H1 (cell line): ENCODE results near the gene ELL2. TPM values are rescaled to one million over a fixed set of nuclear protein-coding genes. Genes with fewer than 3 reads are reported as not detected.

Source experiments
- CTCF ChIA-PET: fragments of 300-600 bp; sonication (Branson Sonifier 250); formaldehyde crosslinking; loops from one replicate; lab custom pipeline; 2021; ENCODE audit not compliant: partially characterized antibody; lab: Charles Lee
- POLR2A ChIA-PET: fragments of 300-600 bp; sonication (Branson Sonifier 250); formaldehyde crosslinking; loops from one replicate; lab custom pipeline; 2021; ENCODE audit warnings: inconsistent platforms; ENCODE audit not compliant: partially characterized antibody; lab: Charles Lee
- DNase-seq, 2 experiments: peaks; one replicate each; pipeline versions ENCODE4 v3.0.0 to v3.0.0-alpha.2; 2010 to 2022; ENCODE audit warnings: low spot score in 2 of 2, low read depth in 1 of 2, mixed read lengths in 1 of 2
- FAIRE-seq: peaks from 2 replicates; lab custom pipeline; 2011; peaks lifted over from hg19 to GRCh38; lab: Jason Lieb, UNC
- H2AFZ ChIP-seq: 2 replicates; pipeline ENCODE4 v1.8.1; 2012; ENCODE audit warnings: low read length, inconsistent platforms
- H2AK5ac ChIP-seq: 2 replicates; pipeline ENCODE4 v1.6.1; 2013; ENCODE audit warnings: low read depth, low read length
- H2BK120ac ChIP-seq: replicated peaks from 2 replicates; pipeline ENCODE3; 2013; ENCODE audit warnings: low read depth, low read length, inconsistent platforms
- H2BK12ac ChIP-seq: 2 replicates; pipeline ENCODE4 v1.6.1; 2013; ENCODE audit warnings: low read depth, low read length
- H2BK15ac ChIP-seq: 2 replicates; pipeline ENCODE4 v1.6.1; 2013; ENCODE audit warnings: low read length
- H2BK20ac ChIP-seq: 2 replicates; pipeline ENCODE4 v1.6.1; 2013; ENCODE audit warnings: low read length
- H2BK5ac ChIP-seq: 2 replicates; pipeline ENCODE4 v1.6.1; 2013; ENCODE audit warnings: low read depth, low read length
- H3K14ac ChIP-seq: 2 replicates; pipeline ENCODE4 v1.6.1; 2013; ENCODE audit warnings: inconsistent platforms; ENCODE audit not compliant: insufficient read length
- H3K18ac ChIP-seq: 2 replicates; pipeline ENCODE4 v1.6.1; 2013; ENCODE audit warnings: low read length; ENCODE audit errors: extremely low read depth
- H3K23ac ChIP-seq: 2 replicates; pipeline ENCODE4 v1.6.1; 2013; ENCODE audit warnings: inconsistent platforms; ENCODE audit not compliant: insufficient read length
- H3K23me2 ChIP-seq: 2 replicates; pipeline ENCODE4 v1.6.1; 2013; ENCODE audit warnings: low read depth, low read length
- H3K27ac ChIP-seq: 2 replicates; pipeline ENCODE4 v1.6.1; 2011; ENCODE audit warnings: low read depth, low read length, inconsistent platforms
- H3K27me3 ChIP-seq, 4 experiments: replicated peaks in 1 of 4; 1 replicate in 1 of 4; 2 replicates in 3 of 4; pipeline versions ENCODE4 v1.6.1 to v1.8.1; 2011 to 2013; ENCODE audit warnings: low read length in 3 of 4, mild to moderate bottlenecking in 3 of 4, inconsistent platforms in 2 of 4, mixed read lengths in 2 of 4, moderate library complexity in 1 of 4; ENCODE audit not compliant: control insufficient read depth in 3 of 4, insufficient read depth in 3 of 4; ENCODE audit errors: extremely low read depth in 1 of 4
- H3K36me3 ChIP-seq, 4 experiments: 2 replicates each; pipeline versions ENCODE4 v1.6.1 to v1.8.1; 2011 to 2013; ENCODE audit warnings: mild to moderate bottlenecking in 4 of 4, low read length in 3 of 4, moderate library complexity in 2 of 4, control low read depth in 1 of 4, inconsistent platforms in 1 of 4; ENCODE audit not compliant: insufficient read depth in 4 of 4, control insufficient read depth in 2 of 4
- H3K4ac ChIP-seq: replicated peaks from 2 replicates; pipeline ENCODE3; 2013; ENCODE audit warnings: low read length, low read depth, mixed read lengths, inconsistent platforms; ENCODE audit not compliant: insufficient read length
- H3K4me1 ChIP-seq, 4 experiments: replicated peaks in 1 of 4; 1 replicate in 1 of 4; 2 replicates in 3 of 4; pipeline versions ENCODE4 v1.6.1 to v1.8.1; 2011 to 2013; ENCODE audit warnings: low read length in 3 of 4, inconsistent platforms in 2 of 4, mixed read lengths in 1 of 4; ENCODE audit not compliant: insufficient read depth in 4 of 4, control insufficient read depth in 3 of 4
- H3K4me2 ChIP-seq, 2 experiments: 2 replicates each; pipeline versions ENCODE4 v1.6.1 to v1.8.1; 2011 to 2013; ENCODE audit warnings: low read depth in 2 of 2, low read length in 2 of 2, control low read depth in 1 of 2, inconsistent platforms in 1 of 2, mild to moderate bottlenecking in 1 of 2; ENCODE audit not compliant: insufficient read depth in 1 of 2
- H3K4me3 ChIP-seq, 4 experiments: fragments of 200-600, 300-600 bp in 1 of 4; sonication (generic), shearing (Covaris generic), sonication (Bioruptor Twin) in 1 of 4; 2 replicates each; pipeline versions ENCODE4 v1.5.1 to v1.8.1; 2011 to 2016; ENCODE audit warnings: low read length in 4 of 4, low read depth in 3 of 4, control low read depth in 2 of 4, inconsistent platforms in 2 of 4, mild to moderate bottlenecking in 2 of 4, mixed read lengths in 1 of 4, moderate library complexity in 1 of 4; ENCODE audit not compliant: insufficient read depth in 2 of 4; ENCODE audit errors: extremely low read depth in 1 of 4
- H3K56ac ChIP-seq: replicated peaks from 2 replicates; pipeline ENCODE3; 2013; ENCODE audit warnings: low read depth, mild to moderate bottlenecking, mixed read lengths, low read length, inconsistent platforms; ENCODE audit not compliant: insufficient read length
- H3K79me1 ChIP-seq: 2 replicates; pipeline ENCODE4 v1.6.1; 2013; ENCODE audit warnings: low read depth, low read length, control low read depth
- H3K79me2 ChIP-seq, 2 experiments: 2 replicates each; pipeline versions ENCODE4 v1.6.1 to v1.8.1; 2012 to 2013; ENCODE audit warnings: low read length in 2 of 2, mild to moderate bottlenecking in 2 of 2, inconsistent platforms in 1 of 2; ENCODE audit not compliant: insufficient read depth in 2 of 2, control insufficient read depth in 1 of 2
- H3K9ac ChIP-seq, 4 experiments: replicated peaks in 1 of 4; 1 replicate in 1 of 4; 2 replicates in 3 of 4; pipeline versions ENCODE4 v1.6.1 to v1.8.1; 2011 to 2013; ENCODE audit warnings: low read depth in 3 of 4, low read length in 3 of 4, control low read depth in 2 of 4, mild to moderate bottlenecking in 2 of 4, moderate library complexity in 2 of 4, inconsistent platforms in 1 of 4; ENCODE audit errors: extremely low read depth in 1 of 4
- H3K9me3 ChIP-seq, 2 experiments: 2 replicates each; pipeline versions ENCODE4 v1.6.1 to v1.8.1; 2012 to 2013; ENCODE audit warnings: mild to moderate bottlenecking in 2 of 2, moderate library complexity in 2 of 2, control low read depth in 1 of 2, inconsistent platforms in 1 of 2, low read depth in 1 of 2, low read length in 1 of 2, mixed read lengths in 1 of 2; ENCODE audit not compliant: insufficient read depth in 2 of 2
- H4K20me1 ChIP-seq, 2 experiments: replicated peaks in 1 of 2; 2 replicates each; pipeline versions ENCODE3 to v1.8.1; 2011 to 2013; ENCODE audit warnings: inconsistent platforms in 2 of 2, low read length in 2 of 2, mild to moderate bottlenecking in 1 of 2; ENCODE audit not compliant: insufficient read depth in 2 of 2, control insufficient read depth in 1 of 2
- H4K5ac ChIP-seq: 2 replicates; pipeline ENCODE4 v1.6.1; 2013; ENCODE audit warnings: low read length, low read depth, mixed read lengths, inconsistent platforms; ENCODE audit not compliant: insufficient read length
- H4K8ac ChIP-seq: 2 replicates; pipeline ENCODE4 v1.8.0; 2013; ENCODE audit warnings: mild to moderate bottlenecking, moderate library complexity, low read length, inconsistent platforms; ENCODE audit not compliant: insufficient read depth; ENCODE audit errors: extremely low read depth
- H4K91ac ChIP-seq: replicated peaks from 2 replicates; pipeline ENCODE3; 2013; ENCODE audit warnings: low read length, mixed read lengths, inconsistent platforms; ENCODE audit not compliant: insufficient read length
- ASH2L ChIP-seq: fragments of 200-600, 300-600 bp; sonication (generic); IDR thresholded peaks from one replicate; pipeline ENCODE4 v1.7.1; 2017; ENCODE audit warnings: low read length
- ATF3 ChIP-seq: IDR thresholded peaks from 2 replicates; pipeline ENCODE4 v1.6.1; 2011; ENCODE audit warnings: low read depth, mild to moderate bottlenecking, low read length; ENCODE audit not compliant: insufficient read depth
- CBX8 ChIP-seq: fragments of 300-800, 300-1000 bp; sonication (generic); IDR thresholded peaks from 2 replicates; pipeline ENCODE4 v1.7.1; 2016; ENCODE audit warnings: low read depth, low read length, borderline replicate concordance
- CHD1 ChIP-seq: IDR thresholded peaks from 2 replicates; pipeline ENCODE4 v1.6.1; 2012; ENCODE audit warnings: low read depth, low read length, improper control_type of control experiment
- CHD2 ChIP-seq: IDR thresholded peaks from 2 replicates; pipeline ENCODE4 v1.6.1; 2012; ENCODE audit warnings: low read length, improper control_type of control experiment
- EZH2 ChIP-seq: fragments of 200-600 bp; sonication (generic); IDR thresholded peaks from 2 replicates; pipeline ENCODE4 v1.7.1; 2012; ENCODE audit warnings: low read depth, mild to moderate bottlenecking, moderate library complexity, low read length, inconsistent platforms; ENCODE audit not compliant: severe bottlenecking
- GTF2F1 ChIP-seq: IDR thresholded peaks from 2 replicates; pipeline ENCODE4 v1.6.1; 2012; ENCODE audit warnings: low read depth, low read length, improper control_type of control experiment, borderline replicate concordance
- KDM5A ChIP-seq: fragments of 200-600 bp; IDR thresholded peaks from 2 replicates; pipeline ENCODE4 v1.7.1; 2012; ENCODE audit warnings: mild to moderate bottlenecking, low read length, inconsistent platforms, mixed read lengths
- MAFK ChIP-seq: IDR thresholded peaks from 2 replicates; pipeline ENCODE4 v1.6.1; 2012; ENCODE audit warnings: low read depth, mild to moderate bottlenecking, improper control_type of control experiment, low read length
- SP1 ChIP-seq: IDR thresholded peaks from 2 replicates; pipeline ENCODE4 v1.6.1; 2011; ENCODE audit warnings: low read depth, low read length
- WGBS, 2 experiments: shearing (Covaris generic) in 1 of 2; methylation state at CpG; one replicate each; pipeline versions ENCODE4 v1.1.6 to v1.1.7; 2013 to 2015; ENCODE audit warnings: low lambda C conversion rate in 2 of 2, mixed read lengths in 2 of 2, inconsistent platforms in 1 of 2, low coverage in 1 of 2, missing lambda C conversion rate in 1 of 2; ENCODE audit not compliant: insufficient replicate concordance in 2 of 2, insufficient coverage in 1 of 2, insufficient read length in 1 of 2; ENCODE audit errors: extremely low coverage in 1 of 2, missing lambda C conversion rate in 1 of 2; 5-methylcytosine and 5-hydroxymethylcytosine counted together
- polyA plus RNA-seq, 7 experiments: library from polyadenylated mRNA; depleted of rRNA in 3 of 7; stranded (reverse) in 5 of 7; unstranded in 2 of 7; fragments of >200 nt in 5 of 7; fragments of 200-250 nt in 2 of 7; gene quantifications; 1 replicate in 5 of 7; 2 replicates in 1 of 7; 4 replicates in 1 of 7; pipeline versions ENCODE4 v1.2.1 to v1.2.3, GENCODE V29; 2011 to 2013; ENCODE audit warnings: missing spikeins in 2 of 7, mixed read lengths in 2 of 7
- total RNA-seq: library from RNA; stranded (reverse); fragmentation: NEBNext Ultra II Directional; extraction: Animal tissue kit (Norgen Biotek cat#: 25700); gene quantifications from 2 replicates; pipeline ENCODE4 v1.2.1, GENCODE V29; 2021

ELL2 gene
- total and polyA plus RNA-seq, 2 of the 8 experiments (the other 6 are each of a cell fraction or from before 2014, with no cell fraction given): 6.3 to 29.4 TPM

GRCh38 chr5:95881833-95882232 is 79.8 kb downstream of the ELL2 start:
- Histone ChIP-seq H2BK12ac (no peak overlapping the region), H4K20me1 (no peaks in the 10 kb centered on the region), H2BK15ac (no peak overlapping the region), H3K36me3 (no peaks in the 10 kb centered on the region), H3K4me3 (no peak overlapping the region), H2BK20ac (no peak overlapping the region), H3K4me2 (no peak overlapping the region), H3K79me1 (no peaks in the 10 kb centered on the region), H3K56ac (no peak overlapping the region), H4K5ac (no peak overlapping the region), H2BK5ac (no peak overlapping the region), H4K91ac (no peak overlapping the region), H3K9me3 (no peaks in the 10 kb centered on the region), H3K23ac (no peak overlapping the region), H3K4ac (no peak overlapping the region), H3K4me1 (no peaks in the 10 kb centered on the region; a peak in 1 of 7 replicates), H3K9ac (no peak overlapping the region), H3K27me3 (no peaks in the 10 kb centered on the region), H2BK120ac (no peak overlapping the region), H3K18ac (no peak overlapping the region; the same call in 1 of the 2 replicates), H3K79me2 (no peaks in the 10 kb centered on the region), H3K27ac (no peak overlapping the region), H4K8ac (no peak overlapping the region), H3K14ac (no peak overlapping the region), H3K23me2 (no peaks in the 10 kb centered on the region), H2AFZ (no peak overlapping the region), H2AK5ac (no peak overlapping the region)
- ChIA-PET POLR2A (interaction anchor here (0.6 kb wide), 1 partner anchor 34 kb away, joined by 3 read pairs; no protein-coding TSS in a partner anchor), CTCF (interaction anchor here (1.0 to 4.9 kb wide), 4 partner anchors 9 to 464 kb away, joined by 3 to 34 read pairs (median 4); no protein-coding TSS in a partner anchor)
- FAIRE-seq (no peak), DNase-seq (no peak)
- TF ChIP-seq SP1 (no peak), CHD2 (no peak), ATF3 (no peak), GTF2F1 (no peak), EZH2 (no peak), MAFK (no peak), KDM5A (no peak), CBX8 (no peak), CHD1 (no peak), ASH2L (no peak)
- 88% methylated on average over 5 of the region's 5 CpGs; no CpG with 5 or more reads in 1 of the 2 experiments for WGBS, 2 experiments
